ENCODE data around the gene PAFAH1B1.

- TF ChIP-seq CTCF (IDR thresholded peaks at IDR 0.05) (no peak), POLR2AphosphoS5 (IDR thresholded peaks at IDR 0.05) (no peak)
Measured at GRCh38 chr17:2582493-2582892, 11.0 kb upstream of the PAFAH1B1 start.

Data from transverse colon (tissue), 4 donors.